ENCODE results near the gene TBC1D1.

The TBC1D1 gene

DNA sequence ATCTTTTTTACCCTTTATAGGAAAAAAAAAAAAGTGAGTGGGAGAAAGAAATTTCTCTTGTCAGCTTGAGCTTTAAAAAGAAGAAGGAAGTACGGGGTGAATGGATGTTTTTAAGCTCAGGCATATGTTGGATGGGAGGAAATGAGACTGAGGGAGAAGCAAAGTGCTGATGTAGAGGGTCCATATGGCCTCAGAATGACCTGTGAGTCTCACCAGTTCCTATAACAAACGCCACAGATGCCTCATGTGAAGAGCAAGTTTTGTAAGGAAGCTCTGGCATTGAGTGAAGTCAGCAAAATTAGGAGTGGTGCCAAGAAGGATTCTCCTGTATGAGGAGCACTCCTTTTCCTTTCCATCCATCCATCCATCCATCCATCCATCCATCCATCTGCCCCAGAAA lies 283.9 kb downstream of the TBC1D1 start:
- Histone ChIP-seq H2AFZ (ENCODE audit: low read length) (no peak overlapping the region), H4K20me1 (ENCODE audit: insufficient read depth, low read length) (no peaks in the 10 kb centered on the region), H3K79me2 (ENCODE audit: insufficient read depth, low read length) (no peaks in the 10 kb centered on the region), H3F3A (ENCODE audit: insufficient read depth, low read length) (no peaks in the 10 kb centered on the region), H3K4me1 (ENCODE audit: insufficient read depth, low read length, severe bottlenecking) (peaks cover 5% of the 10 kb centered on the region), H3K36me3 (ENCODE audit: insufficient read depth, low read length) (no peaks in the 10 kb centered on the region), H3K9ac (ENCODE audit: low read length) (no peak overlapping the region), H3K27ac (ENCODE audit: low read depth, low read length, poor library complexity, severe bottlenecking) (no peak overlapping the region), H3K27me3 (ENCODE audit: insufficient read depth, low read length) (no peaks in the 10 kb centered on the region; the same call in 1 of the 2 replicates), H3K4me2 (ENCODE audit: low read length) (no peak overlapping the region), H3K9me2 (ENCODE audit: low read depth, low read length) (no peaks in the 10 kb centered on the region), H3K9me3 (ENCODE audit: low read length) (no peaks in the 10 kb centered on the region), H3K4me3 (ENCODE audit: low read depth, low read length, poor library complexity, severe bottlenecking) (no peak overlapping the region)
- TF ChIP-seq, protein P1, sequence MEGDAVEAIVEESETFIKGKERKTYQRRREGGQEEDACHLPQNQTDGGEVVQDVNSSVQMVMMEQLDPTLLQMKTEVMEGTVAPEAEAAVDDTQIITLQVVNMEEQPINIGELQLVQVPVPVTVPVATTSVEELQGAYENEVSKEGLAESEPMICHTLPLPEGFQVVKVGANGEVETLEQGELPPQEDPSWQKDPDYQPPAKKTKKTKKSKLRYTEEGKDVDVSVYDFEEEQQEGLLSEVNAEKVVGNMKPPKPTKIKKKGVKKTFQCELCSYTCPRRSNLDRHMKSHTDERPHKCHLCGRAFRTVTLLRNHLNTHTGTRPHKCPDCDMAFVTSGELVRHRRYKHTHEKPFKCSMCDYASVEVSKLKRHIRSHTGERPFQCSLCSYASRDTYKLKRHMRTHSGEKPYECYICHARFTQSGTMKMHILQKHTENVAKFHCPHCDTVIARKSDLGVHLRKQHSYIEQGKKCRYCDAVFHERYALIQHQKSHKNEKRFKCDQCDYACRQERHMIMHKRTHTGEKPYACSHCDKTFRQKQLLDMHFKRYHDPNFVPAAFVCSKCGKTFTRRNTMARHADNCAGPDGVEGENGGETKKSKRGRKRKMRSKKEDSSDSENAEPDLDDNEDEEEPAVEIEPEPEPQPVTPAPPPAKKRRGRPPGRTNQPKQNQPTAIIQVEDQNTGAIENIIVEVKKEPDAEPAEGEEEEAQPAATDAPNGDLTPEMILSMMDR (IDR thresholded peaks at IDR 0.05; ENCODE audit: low read length) = no peak
- TF ChIP-seq EZH2 (IDR thresholded peaks at IDR 0.05; ENCODE audit: borderline replicate concordance, low read length) = no peak

DNA sequence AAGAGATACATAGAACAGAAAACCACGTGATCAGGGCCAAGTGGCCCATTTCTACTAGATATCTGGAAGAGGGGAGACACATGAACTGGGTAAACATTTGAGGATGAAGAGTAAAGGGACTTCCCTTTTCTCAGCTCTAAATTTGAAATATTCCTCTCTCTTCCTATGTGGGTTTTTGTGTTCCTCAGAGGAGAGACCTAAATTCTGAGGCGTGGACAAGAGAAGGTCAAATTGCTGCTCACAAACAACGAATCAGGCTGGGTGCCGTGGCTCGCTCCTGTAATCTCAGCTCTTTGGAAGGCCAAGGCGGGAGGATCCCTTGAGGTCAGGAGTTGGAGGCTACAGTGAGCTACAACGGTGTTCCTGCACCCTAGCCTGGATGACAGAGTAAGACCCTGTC lies 285.3 kb downstream of the TBC1D1 start:
- H3K9ac ChIP-seq (ENCODE audit: low read length) = no peak overlapping the region
- peaks cover 5% of the 10 kb centered on the region for H3K4me1 ChIP-seq (ENCODE audit: insufficient read depth, low read length, severe bottlenecking)
- no peak overlapping the region for H3K4me2 ChIP-seq (ENCODE audit: low read length)
- no peak overlapping the region for H2AFZ ChIP-seq (ENCODE audit: low read length)
- H3K4me3 ChIP-seq (ENCODE audit: low read depth, low read length, poor library complexity, severe bottlenecking) = no peak overlapping the region
- no peaks in the 10 kb centered on the region for H3K79me2 ChIP-seq (ENCODE audit: insufficient read depth, low read length)
- H3F3A ChIP-seq (ENCODE audit: insufficient read depth, low read length) = no peaks in the 10 kb centered on the region
- no peaks in the 10 kb centered on the region for H3K9me3 ChIP-seq (ENCODE audit: low read length)
- TF ChIP-seq EZH2 (IDR thresholded peaks at IDR 0.05; ENCODE audit: borderline replicate concordance, low read length) = no peak
- TF ChIP-seq, protein P1 (IDR thresholded peaks at IDR 0.05; ENCODE audit: low read length) = no peak
- H4K20me1 ChIP-seq (ENCODE audit: insufficient read depth, low read length) = no peaks in the 10 kb centered on the region
- H3K27ac ChIP-seq (ENCODE audit: low read depth, low read length, poor library complexity, severe bottlenecking) = no peak overlapping the region
- no peaks in the 10 kb centered on the region for H3K36me3 ChIP-seq (ENCODE audit: insufficient read depth, low read length)
- no peaks in the 10 kb centered on the region for H3K9me2 ChIP-seq (ENCODE audit: low read depth, low read length)
- no peaks in the 10 kb centered on the region; the same call in 1 of the 2 replicates for H3K27me3 ChIP-seq (ENCODE audit: insufficient read depth, low read length)

DNA sequence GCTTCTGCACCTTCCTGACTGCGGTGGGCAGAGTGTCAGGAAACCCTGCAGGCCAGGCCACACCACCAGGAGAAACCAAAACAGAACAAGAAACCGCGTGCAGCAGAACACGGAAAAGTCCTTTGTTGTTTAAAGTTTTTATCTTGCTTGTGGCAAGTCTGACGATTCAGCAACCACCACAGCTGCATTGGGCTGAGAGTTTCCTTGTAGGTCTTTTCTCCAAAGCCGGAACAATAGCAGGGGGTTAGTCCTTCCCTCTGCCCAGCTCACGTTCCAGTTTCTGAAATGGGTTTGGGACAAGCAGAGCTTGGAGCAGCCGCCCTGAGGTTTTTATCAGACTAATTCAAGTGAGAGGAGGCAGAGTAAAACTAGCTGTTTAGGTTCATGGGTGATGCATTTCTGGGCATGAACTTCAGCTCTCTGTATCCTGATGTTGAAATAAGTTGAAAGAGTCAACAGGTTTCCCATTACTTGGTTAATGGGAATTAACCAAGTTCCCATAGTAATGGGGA lies 286.2 kb downstream of the TBC1D1 start:
- Histone ChIP-seq H3K9me2 (ENCODE audit: low read depth, low read length) (no peaks in the 10 kb centered on the region), H4K20me1 (ENCODE audit: insufficient read depth, low read length) (no peaks in the 10 kb centered on the region), H3K9ac (ENCODE audit: low read length) (no peak overlapping the region), H2AFZ (ENCODE audit: low read length) (no peak overlapping the region), H3K4me1 (ENCODE audit: insufficient read depth, low read length, severe bottlenecking) (peaks cover 5% of the 10 kb centered on the region), H3F3A (ENCODE audit: insufficient read depth, low read length) (no peaks in the 10 kb centered on the region), H3K4me2 (ENCODE audit: low read length) (no peak overlapping the region), H3K27ac (ENCODE audit: low read depth, low read length, poor library complexity, severe bottlenecking) (no peak overlapping the region), H3K27me3 (ENCODE audit: insufficient read depth, low read length) (no peaks in the 10 kb centered on the region; the same call in 1 of the 2 replicates), H3K9me3 (ENCODE audit: low read length) (no peaks in the 10 kb centered on the region), H3K36me3 (ENCODE audit: insufficient read depth, low read length) (no peaks in the 10 kb centered on the region), H3K79me2 (ENCODE audit: insufficient read depth, low read length) (no peaks in the 10 kb centered on the region), H3K4me3 (ENCODE audit: low read depth, low read length, poor library complexity, severe bottlenecking) (no peak overlapping the region)
- no peak for TF ChIP-seq EZH2 (IDR thresholded peaks at IDR 0.05; ENCODE audit: borderline replicate concordance, low read length)
- TF ChIP-seq, protein P1 (IDR thresholded peaks at IDR 0.05; ENCODE audit: low read length) = no peak
